HG03066 (cell line): ENCODE results near the gene MPV17L2.
"Not testable (repeated sequence)": the region's sequence is repeated elsewhere in the genome, so short reads cannot be mapped to it uniquely, and the experiment has no call there.

Experiments
- ATAC-seq: cut with Tn5 transposase; IDR thresholded peaks from one replicate; pipeline ENCODE4 v1.9.1; 2021; ENCODE audit warnings: low read depth; ENCODE audit not compliant: unreplicated experiment

The MPV17L2 gene

DNA sequence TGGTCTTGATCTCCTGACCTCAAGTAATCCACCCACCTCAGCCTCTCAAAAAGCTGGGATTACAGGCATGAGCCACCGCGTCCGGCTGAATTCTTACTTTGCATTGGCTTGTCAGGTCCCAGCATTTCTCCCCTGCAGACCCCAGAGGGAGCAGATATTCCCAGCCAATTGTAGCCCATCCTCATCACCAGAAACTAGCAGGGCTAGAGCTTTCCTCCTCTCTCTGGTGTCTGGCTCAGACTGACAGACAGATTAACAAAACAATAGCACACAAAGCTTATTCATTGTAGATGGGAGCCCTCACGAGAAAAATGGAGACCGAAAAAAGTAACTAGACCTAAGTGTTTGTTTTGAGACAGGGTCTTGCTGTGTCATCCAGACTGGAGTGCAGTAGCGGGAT is 7.5 kb upstream of the MPV17L2 start:
- ATAC-seq: no peak

DNA sequence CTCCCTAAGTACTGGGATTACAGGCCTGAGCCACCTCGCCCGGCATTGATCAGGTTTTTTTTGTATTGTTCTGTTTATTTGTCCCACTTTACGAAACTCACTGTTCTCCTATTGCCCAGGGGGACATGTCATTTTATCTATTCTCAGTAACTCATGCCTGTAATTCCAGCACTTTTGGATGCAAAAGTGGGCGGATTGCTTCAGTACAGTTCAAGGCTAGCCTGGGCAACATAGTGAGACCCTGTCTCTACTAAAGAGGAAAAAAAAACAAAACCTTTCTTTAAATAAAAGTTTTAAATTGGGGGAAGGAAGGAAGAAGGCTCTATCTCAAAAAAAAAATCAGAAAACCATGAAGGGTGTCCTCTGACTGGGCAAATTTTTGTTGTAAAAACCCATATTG is 2.7 kb upstream of the MPV17L2 start:
- ATAC-seq: no peak

DNA sequence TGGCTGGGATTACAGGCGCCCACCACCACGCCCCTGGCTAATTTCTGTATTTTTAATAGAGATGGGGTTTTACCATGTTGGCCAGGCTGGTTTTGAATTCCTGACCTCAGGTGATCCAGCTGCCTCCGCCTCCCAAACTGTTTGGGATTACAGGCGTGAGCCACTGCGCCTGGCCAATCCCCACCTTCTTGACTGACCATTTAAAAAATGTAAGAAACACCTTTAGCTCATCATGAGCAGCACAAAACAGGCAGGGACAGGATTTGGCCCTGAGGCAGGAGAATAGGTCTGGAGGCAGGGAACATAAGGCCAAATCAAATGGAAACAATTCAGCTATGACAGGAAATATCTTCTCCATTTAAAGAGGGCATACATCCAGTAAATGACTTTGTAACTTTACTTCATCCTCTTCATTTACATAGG is 1.4 kb upstream of the MPV17L2 start:
- ATAC-seq: no peak

DNA sequence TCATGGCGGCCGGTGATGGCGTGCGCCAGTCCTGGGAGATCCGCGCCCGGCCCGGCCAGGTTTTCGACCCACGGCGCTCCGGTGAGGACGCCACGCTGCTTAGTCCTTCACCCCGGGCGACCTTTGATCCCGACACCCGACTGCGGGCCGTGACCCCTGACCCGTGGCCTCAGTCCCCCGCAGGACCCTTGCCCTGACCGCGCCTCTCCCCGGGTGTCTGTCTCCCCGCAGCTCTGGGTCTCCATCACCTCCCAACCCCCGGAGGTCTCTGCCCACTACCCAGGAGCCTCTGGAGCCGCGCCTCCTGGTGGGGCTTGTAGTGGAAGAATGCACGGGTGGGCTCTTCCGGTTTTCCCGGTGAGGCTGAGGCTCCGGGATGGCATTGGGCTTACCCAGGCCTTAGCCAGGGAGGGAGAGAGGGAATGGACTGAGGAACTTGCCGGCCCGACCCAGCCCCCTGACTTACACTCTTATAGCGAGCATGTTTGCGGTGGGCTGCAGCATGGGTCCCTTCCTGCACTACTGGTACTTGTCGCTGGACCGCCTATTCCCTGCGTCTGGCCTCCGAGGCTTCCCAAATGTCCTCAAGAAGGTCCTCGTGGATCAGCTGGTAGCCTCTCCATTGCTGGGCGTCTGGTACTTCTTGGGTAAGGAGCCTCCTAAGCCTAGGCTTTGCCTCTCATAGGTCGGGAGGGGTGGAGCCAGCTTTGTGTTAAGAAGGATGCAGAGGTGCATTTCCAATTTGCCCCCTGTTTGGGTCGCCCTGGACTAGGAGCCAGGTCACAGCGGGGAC is 566 bp downstream of the MPV17L2 start:
- peak; percentile 0 for ATAC-seq

DNA sequence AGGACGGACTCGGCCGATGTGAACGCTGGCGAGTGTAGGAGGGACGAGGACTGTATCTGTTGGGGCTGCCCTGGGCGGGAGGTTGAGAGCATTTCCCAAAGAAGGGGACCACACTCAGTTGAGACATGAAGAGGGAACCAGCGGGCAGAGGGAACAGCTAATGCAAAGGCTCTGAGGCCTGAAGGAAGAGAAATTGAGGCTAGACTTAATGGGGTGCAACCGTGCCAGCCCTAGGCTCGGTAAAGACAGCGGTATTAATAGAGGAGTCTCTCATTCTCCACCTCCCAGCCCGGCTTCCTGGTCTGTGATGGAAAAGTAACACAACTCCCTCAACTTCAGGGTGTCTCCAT is 1.1 kb downstream of the MPV17L2 start:
- ATAC-seq: no peak

DNA sequence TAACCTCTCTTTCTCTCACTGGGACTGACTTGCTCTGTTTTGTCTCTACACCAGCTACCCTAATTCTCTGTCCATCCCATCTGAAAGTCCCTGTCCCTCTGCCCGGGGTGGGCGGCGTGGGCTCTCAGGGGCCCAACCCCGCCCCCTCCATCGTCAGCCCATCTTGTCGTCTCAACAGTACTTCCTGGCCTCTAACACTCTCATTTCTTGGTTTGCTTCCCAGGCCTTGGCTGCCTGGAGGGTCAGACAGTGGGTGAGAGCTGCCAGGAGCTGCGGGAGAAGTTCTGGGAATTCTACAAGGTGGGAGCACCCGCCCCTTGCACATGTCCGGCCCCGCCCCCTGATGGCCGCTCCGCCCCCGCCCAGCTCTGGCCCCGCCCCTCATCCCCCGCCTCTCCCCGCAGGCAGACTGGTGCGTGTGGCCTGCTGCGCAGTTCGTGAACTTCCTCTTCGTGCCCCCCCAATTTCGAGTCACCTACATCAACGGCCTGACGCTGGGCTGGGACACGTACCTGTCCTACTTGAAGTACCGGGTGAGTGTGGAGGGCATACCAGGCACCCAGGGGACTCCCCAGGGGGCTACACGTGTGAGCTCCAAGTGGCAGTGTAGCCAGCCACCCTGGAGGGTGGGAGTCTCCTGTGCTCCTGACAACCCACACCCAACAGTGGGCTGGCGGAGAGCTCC is 1.7 kb downstream of the MPV17L2 start:
- ATAC-seq: no peak

DNA sequence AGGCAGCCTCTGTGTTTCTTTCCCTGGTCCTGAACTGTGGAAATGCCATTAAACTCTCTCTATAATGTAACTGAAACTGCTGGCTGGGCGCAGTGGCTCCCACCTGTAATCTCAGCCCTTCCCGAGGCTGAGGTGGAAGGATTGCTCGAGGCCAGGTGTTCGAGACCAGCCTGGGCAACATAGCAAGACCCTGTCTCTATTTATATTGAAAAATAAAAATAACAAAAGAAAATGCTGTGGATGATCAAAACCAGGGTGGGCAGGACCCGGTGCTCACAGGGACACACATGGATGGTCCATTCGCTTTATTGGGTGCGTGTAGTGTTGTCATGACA is 3.5 kb downstream of the MPV17L2 start:
- ATAC-seq: no peak

DNA sequence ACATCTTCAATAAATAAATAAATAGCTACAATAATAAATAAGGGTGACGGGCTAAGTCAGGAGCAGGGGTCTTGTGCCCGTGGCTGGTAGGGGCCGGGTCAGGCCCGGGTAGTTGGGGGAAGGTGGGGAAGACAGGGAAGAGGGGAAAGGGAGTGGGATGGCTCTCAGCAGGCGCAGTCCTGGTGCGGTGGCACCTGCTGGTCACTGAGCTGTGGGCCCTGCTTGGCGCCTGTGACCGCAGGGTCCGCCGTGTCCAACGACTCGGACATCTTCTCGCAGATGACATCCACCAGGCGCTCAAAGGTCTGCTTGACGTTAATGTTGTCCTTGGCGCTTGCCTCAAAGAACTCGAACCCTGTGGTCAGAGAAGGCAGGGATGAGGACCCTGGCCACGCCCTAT is 4.3 kb downstream of the MPV17L2 start:
- ATAC-seq: no peak

DNA sequence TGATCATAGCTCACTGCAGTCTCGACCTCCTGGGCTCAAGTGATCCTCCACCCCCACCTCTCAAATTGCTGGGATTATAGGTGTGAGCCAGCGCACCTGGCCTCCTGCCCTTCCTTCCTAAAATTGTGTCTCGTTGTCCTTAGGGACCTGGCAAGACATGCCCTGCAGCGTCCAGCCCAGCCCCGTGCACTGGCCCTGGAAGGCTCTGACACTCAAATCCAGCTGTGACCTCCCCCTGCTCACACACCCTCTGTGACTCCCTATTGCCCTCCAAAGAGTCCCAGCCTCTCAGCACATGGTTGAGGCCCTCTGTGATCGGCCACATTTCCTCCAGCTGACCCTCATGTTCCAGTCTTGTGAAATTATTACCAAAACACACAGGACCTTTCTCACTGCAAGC is 4.9 kb downstream of the MPV17L2 start:
- ATAC-seq: no peak

DNA sequence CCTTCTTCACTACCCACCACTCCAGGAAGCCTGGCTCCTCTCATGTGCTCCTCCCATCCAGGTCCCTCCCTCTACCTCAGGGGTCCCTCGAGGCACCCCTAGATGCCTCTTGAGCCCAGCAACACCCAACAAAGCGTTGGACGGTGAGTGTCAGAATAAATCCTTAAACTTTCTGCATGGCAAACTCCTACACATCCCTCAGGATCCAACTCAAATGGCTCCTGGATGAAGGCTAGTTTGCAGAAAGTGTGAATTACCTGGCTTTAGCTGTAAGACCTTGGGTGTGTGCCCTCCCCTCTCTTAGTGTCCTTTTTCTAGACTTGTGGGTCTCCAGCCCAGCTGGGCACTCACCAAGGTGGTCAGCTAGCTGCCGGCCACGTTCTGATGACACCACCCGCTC is 5.4 kb downstream of the MPV17L2 start:
- ATAC-seq: no peak

DNA sequence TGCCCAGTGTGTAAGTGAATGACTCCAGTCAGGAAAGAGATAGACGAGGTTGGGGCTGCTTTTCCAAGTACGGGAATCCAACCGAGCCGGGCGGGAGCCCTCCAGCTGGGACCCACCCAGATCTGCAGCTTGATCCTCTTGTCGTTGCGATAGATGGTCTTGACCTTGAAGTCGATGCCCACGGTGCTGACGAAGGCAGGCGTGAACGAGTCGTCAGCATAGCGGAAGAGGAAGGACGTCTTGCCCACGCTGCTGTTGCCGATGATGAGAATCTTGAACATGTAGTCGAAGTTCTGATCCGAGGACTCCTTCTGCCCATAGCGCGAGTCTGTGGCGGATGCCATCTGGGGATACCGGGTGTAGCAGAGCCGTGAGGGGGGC is 9.4 kb downstream of the MPV17L2 start:
- no peak for ATAC-seq

DNA sequence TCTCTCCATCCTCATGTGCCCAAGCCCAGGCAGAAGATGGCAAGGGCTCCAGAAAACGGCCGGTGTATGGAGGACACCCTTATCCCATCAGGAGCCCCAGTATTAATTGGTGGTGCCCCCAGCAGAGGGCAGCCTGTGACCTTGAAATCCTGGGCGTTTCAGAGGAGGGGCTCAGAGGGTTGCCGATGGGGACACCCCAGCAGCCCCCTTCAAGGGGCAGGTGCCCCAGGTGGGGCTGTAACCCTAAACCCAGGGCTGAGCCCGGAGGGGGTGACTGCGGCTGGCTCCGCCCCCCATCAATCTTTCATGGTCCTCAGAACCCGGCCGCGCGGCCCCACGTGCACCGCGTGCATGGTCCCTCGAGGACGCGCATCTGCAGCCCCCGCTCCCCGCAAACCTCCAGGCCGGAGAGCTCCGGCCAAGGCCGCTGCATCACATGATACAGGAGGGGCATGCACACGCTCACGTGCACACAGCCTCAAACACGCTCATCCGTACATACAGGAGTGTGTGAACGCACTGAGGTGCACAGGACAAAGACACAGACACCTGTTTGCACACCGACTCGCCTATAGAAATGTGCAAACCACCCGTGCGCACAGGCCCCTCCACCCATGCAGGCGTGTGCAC is 9.9 kb downstream of the MPV17L2 start:
- no peak for ATAC-seq

DNA sequence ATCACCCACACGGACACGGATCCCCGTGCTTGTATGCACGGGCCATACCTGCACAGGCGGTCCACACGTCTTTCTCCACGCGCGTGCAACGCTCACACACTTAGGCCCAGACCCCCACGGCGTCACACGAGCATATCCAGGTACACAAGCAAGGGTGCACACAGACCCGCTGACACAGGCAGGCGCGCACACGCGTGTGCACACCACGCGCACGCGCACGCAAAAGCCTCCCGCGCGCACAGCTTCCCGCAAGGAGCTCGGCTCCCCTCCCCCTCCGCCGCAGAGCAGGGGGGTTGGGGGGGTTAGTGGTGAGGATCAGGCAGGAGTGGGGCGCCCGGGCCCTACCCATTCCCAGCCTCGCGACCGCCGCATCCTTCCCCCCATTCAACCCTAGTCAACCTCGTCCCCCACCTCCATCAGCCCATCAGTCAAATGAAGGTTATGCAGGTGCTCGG is 10.4 kb downstream of the MPV17L2 start:
- no peak for ATAC-seq

DNA sequence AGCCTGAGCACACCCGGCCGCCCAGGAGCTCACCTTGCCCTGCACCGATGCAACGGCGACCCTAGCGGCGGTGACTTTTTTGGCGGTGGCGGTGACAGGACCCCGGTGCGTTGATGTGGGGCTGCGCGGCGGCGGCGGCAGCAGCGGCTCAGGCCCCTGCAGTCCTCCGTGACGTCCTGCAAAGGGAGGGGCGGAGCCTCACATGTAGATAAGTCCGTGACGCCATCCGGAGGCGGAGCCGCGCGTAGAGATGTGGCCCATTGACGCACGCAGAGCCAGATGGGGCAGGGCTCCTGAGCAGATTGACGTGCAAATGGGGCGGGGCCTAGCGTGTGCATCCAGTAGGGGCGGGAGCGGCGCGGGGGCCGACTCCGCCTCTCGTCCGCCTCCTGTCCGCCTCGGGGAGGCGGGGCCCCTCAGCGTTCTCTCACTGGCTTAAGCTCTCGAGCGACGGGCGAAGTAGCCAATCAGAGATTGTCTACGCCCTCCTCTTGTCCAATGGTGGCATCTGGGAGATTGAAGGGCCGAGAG is 10.9 kb downstream of the MPV17L2 start, which contains the start of gene RAB3A:
Gene RAB3A, minus strand, starts transcription at position 180 of the 531 bp plus-strand sequence. CDS start 1,302 bp downstream, outside the sequence.
- ATAC-seq: peak; percentile 86

DNA sequence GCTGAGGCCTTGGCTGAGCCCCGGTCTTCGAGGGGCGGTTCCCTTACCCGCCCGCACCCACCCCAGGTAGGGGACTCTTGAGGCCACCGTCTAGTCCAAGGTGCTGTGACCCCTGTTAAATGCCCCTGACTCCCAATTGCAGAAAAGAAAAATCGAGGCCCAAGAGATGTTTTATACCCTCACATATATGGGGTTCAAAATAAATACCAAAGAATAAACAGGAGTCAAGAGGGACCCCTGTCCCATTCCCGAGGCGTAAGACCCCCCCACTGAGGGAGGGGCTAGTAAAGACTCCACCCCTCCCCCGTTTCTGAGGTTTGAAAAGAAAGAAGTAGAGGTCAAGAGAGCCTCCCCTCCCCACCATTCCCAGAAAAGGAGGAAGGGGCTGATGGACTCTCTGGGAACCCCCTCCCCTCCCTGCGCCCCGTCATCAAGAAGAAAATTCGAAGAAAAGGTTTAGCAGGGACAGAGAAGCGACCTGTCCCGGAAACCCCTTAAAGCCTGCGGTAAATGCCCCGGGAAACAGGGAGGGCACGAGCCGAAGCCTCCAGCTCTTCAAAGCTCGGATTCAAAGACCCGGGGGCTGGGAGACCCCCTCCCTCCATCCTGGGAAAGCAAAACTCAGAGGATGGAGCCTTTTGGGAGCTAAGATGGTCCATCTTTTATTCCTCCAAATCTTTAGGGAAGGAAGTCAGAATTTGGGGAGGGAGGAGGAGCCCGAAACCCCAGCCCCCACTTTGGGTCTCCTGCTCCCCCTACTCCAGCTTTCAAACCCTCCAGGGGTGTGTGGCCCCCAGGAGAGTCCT is 11.6 kb downstream of the MPV17L2 start:
- no peak for ATAC-seq

DNA sequence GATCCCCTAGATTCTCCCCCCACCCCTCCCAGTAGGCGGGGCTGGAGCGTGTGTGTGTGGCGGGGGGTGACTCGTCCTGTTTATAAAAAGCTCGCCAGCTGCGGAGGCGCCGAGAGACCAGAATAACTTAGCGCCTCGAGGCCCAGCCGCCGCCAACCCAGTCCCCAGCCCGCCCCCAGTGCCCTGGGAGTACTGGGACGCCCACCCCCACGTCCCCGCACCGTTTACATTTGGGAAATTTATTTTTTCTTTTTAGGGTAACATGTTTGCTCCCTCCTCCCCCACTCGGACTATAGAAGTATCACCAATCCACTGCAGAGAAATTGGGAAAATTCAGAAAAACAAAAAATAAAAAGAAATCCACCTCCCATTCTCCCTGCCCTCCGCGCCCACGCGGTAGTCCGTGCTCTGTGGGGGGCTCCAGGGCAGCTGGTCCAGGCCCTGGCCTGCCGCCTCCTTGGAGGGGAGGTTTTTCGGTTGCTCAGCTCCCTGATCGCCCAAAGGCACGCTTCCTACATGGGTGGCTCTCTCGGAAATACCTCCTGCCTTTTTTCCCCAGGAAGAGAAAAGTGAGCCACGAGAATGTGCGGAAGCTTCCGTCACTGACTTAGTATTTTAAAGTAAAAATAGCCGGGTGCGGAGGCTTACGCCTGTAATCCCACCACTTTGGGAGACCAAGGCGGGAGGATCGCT is 12.3 kb downstream of the MPV17L2 start:
- no peak for ATAC-seq

DNA sequence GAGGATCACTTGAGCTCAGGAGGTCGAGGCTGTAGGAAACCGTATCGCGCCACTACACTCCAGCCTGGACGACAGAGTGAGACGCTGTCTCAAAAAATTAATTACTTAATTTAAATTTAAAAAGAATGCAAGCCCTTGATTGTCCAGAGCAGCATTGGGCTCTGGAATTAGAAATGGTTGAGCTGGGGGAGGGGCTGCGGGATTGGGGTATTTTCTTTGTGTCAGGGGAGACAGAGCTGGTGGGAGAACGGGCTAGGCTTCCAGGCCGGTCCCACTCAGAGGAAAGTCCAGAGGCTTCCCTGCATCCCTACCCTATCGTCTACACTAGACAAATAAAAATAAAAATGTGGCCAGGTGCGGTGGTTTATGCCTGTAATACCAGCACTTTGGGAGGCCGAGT is 13.0 kb downstream of the MPV17L2 start:
- ATAC-seq: no peak

DNA sequence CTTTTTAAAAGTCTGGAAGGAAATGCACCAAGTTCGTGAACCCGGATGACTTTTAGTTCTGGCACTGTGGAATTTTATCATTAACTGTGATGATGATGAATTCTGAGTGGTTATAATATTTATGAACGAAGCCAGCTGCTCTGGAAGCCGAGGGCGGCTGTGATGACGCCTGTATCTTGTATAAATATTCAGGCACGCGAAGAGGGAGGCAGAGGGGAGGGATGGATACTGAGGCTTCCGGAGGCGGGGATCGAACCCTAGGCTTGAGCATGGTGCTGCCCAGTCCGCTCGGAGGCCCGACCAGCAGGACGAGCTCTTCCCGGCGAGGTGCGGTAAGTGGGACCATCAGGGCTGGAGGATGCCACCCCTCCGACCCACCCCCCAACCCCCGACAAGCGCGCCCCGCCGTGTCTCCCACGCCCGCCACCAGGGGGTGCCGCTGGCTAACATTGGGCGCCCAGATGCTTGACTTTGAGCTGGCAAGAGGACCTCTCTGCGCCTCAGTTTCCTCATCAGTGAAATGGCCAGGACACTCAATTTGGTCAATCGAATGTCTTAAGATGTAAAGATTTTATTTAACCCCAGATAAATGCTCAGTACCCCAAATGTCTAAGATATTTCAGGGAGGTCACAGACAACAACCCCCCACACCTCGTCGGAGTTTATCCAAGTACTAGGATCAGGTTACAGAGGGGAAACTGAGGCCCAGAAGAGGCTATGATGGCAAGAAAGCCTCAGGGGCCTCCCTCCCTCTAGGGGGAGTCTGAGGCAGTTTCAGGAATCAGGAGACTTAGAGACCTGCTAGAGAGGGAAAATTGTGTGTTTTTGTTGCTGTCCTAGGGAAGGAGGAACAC is 15.3 kb downstream of the MPV17L2 start:
- no peak for ATAC-seq

DNA sequence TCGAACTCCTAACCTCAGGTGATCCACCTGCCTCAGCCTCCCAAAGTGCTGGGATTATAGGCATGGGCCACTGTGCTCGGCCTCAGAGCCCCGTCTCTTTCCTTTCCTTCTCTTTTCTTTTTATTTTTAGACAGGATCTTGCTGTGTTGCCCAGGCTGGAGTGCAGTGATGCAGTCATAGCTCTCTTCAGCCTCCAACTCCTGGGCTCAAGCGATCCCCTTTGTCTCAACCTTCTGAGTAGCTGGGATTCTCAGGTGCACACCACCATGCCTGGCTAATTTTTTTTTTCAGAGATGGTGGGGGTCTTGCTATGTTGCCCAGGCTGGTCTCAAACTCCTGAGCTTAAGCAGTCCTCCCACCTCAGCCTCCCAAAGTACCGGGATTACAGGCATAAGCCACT is 16.9 kb downstream of the MPV17L2 start:
- not testable (repeated sequence) for ATAC-seq
